ENCODE results near the gene TGM2.

The TGM2 gene

GRCh38 chr20:38162878-38163875 lies 1.9 kb downstream of the TGM2 start:
- no peak overlapping the region for H3K27ac ChIP-seq
- H3K4me3 ChIP-seq: no peak overlapping the region

DNA sequence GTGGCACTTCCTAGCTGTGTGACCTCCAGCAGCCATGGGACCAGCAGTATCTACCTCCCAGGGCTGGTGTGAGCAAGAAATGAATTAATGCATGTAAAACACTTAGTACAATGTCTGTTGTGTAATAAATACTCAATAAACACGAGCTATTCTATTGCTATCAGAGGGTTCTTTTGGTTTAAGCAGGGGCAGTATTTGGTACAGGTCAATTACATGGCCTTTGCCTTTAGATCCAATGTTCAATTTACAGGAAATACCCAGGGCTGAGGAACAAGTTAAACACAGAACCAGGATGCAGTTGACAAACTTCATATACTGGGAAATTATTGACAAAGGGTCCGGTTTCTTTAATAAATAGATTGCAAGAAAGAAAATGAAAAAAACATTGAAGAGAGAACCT lies 2.9 kb downstream of the TGM2 start:
- TF ChIP-seq Cebpa-rat (IDR thresholded peaks at IDR 0.05): no peak

More at GRCh38 chr20:38162878-38163875, 1.9 kb downstream of the TGM2 start:
- Histone ChIP-seq H3K9ac (no peak overlapping the region), H4K20me1 (no peaks in the 10 kb centered on the region), H3K9me3 (replicated peaks in 1 of 11) (no peaks in the 10 kb centered on the region), H3K4me2 (no peak overlapping the region), H3K4me1 (peaks cover 7 to 49% (median 28%) of the 10 kb centered on the region in 10 experiments), H3K36me3 (0 out of 22 replicates have a peak, but pooled peaks cover 0 to 3% (median 0%) of the 10 kb centered on the region in 11 experiments), H3K27me3 (peaks cover 0 to 8% (median 0%) of the 10 kb centered on the region in 11 experiments; a peak in 4 of 22 replicates)
- no peak for TF ChIP-seq Cebpa-rat (IDR thresholded peaks at IDR 0.05)

DNA sequence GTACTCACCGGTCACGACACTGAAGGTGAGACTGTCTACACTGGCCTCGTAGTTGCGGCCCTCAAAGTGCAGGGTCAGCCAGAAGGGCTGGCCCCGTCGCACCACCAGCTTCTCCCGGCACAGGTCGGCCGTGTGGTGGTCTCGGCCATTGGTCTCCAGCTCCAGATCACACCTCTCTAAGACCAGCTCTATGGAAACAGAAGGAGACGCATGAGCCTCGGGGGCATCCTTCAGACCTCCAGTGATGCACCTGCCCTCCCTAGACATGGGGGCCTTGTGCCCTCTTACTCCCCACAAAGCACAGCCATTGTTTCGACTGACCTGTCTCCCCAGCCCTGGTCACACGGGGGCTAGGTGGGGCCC lies 3.7 kb downstream of the TGM2 start:
- no peaks in the 10 kb centered on the region for H3K9me3 ChIP-seq (replicated peaks in 1 of 11)
- no peak overlapping the region for H3K9ac ChIP-seq
- H3K4me3 ChIP-seq: no peak overlapping the region
- H3K27ac ChIP-seq: no peak overlapping the region
- H3K4me1 ChIP-seq: peaks cover 17 to 48% (median 33%) of the 10 kb centered on the region in 10 experiments; a peak in 19 of 20 replicates
- H4K20me1 ChIP-seq: no peaks in the 10 kb centered on the region
- no peak overlapping the region for H3K4me2 ChIP-seq
- 0 out of 22 replicates have a peak, but pooled peaks cover 0 to 3% (median 0%) of the 10 kb centered on the region in 11 experiments for H3K36me3 ChIP-seq
- TF ChIP-seq Cebpa-rat (IDR thresholded peaks at IDR 0.05): no peak
- H3K27me3 ChIP-seq: peaks cover 0 to 8% (median 0%) of the 10 kb centered on the region in 11 experiments; a peak in 4 of 22 replicates

More for the DNA sequence above, 2.9 kb downstream of the TGM2 start:
- Histone ChIP-seq H3K27ac (no peak overlapping the region), H4K20me1 (no peaks in the 10 kb centered on the region), H3K4me3 (no peak overlapping the region), H3K4me1 (peaks cover 17 to 49% (median 28%) of the 10 kb centered on the region in 10 experiments), H3K36me3 (0 out of 22 replicates have a peak, but pooled peaks cover 0 to 3% (median 0%) of the 10 kb centered on the region in 11 experiments), H3K4me2 (no peak overlapping the region), H3K9ac (no peak overlapping the region), H3K27me3 (peaks cover 0 to 8% (median 0%) of the 10 kb centered on the region in 11 experiments; a peak in 4 of 22 replicates), H3K9me3 (replicated peaks in 1 of 11) (no peaks in the 10 kb centered on the region)

GRCh38 chr20:38159957-38160756 lies 4.9 kb downstream of the TGM2 start:
- peaks cover 0 to 7% (median 0%) of the 10 kb centered on the region in 11 experiments; a peak in 4 of 22 replicates for H3K27me3 ChIP-seq
- no peak overlapping the region for H3K4me2 ChIP-seq
- H3K27ac ChIP-seq: no peak overlapping the region
- no peak overlapping the region for H3K9ac ChIP-seq
- H3K4me3 ChIP-seq: no peak overlapping the region
- no peaks in the 10 kb centered on the region for H4K20me1 ChIP-seq
- peaks cover 21 to 48% (median 43%) of the 10 kb centered on the region in 10 experiments for H3K4me1 ChIP-seq
- TF ChIP-seq Cebpa-rat (IDR thresholded peaks at IDR 0.05): no peak
- no peaks in the 10 kb centered on the region for H3K9me3 ChIP-seq (replicated peaks in 1 of 11)
- H3K36me3 ChIP-seq: 0 out of 22 replicates have a peak, but pooled peaks cover 0 to 3% (median 0%) of the 10 kb centered on the region in 11 experiments

DNA sequence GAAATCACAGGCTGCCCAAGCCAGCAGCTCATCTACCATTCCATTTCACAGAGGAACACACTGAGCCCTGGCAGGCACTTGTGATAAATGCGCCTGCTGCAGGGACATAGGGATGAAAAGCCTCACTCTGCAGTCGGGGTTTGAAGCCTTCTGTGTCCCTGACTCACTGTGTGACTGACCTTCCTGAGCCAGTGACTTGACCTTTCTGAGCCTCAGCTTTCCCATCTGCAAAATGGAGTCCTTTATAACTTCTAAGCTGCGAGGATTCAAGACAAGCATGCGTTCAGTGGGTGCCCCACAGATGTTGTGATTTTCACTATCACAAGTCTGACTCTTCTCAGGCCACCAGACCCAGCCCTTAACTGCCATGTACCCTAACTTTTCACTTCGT lies 5.5 kb downstream of the TGM2 start:
- no peak overlapping the region for H3K9ac ChIP-seq
- no peak for TF ChIP-seq Cebpa-rat (IDR thresholded peaks at IDR 0.05)
- no peak overlapping the region for H3K4me3 ChIP-seq
- H3K9me3 ChIP-seq (replicated peaks in 1 of 11): no peaks in the 10 kb centered on the region
- H3K4me1 ChIP-seq: peaks cover 27 to 48% (median 44%) of the 10 kb centered on the region in 10 experiments
- no peak overlapping the region for H3K27ac ChIP-seq
- no peaks in the 10 kb centered on the region for H4K20me1 ChIP-seq
- H3K36me3 ChIP-seq: 0 out of 22 replicates have a peak, but pooled peaks cover 0 to 3% (median 0%) of the 10 kb centered on the region in 11 experiments
- no peak overlapping the region for H3K4me2 ChIP-seq
- peaks cover 0 to 1% (median 0%) of the 10 kb centered on the region in 11 experiments; a peak in 2 of 22 replicates for H3K27me3 ChIP-seq

DNA sequence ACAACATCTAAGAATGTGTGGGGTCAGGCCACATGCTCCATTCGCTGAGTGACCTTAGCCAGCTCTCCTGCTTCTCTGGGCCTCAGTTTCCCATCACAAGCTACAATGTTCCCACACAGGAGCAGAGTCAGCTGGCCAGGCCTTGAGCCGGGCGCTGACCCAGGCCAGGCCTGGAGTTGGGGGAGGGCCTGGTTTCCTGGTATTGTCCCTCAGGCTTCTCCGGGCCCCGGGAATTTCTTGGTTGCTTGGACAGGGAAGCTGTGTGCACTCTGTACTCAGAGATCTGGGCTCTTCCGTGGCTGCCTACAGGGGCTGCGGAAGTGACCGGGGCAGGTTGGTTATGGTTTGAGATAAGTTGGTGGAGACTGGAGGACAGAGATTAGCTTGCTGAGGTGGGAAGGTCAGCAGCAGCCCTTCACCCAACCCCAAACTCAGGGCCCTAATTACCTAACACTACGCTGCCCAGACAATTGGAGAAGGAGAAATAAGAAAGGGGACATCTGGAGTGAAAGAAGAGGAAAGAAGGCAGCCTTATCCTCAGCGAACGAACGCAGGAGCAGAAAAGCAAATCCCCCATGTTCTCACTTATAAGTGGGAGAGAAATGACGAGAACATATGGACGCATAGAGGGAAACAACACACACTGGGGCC lies 6.2 kb downstream of the TGM2 start:
- no peak for TF ChIP-seq Cebpa-rat (IDR thresholded peaks at IDR 0.05)
- Histone ChIP-seq H4K20me1 (no peaks in the 10 kb centered on the region), H3K36me3 (0 out of 22 replicates have a peak, but pooled peaks cover 0 to 3% (median 0%) of the 10 kb centered on the region in 11 experiments), H3K4me1 (peaks cover 34 to 53% (median 51%) of the 10 kb centered on the region in 10 experiments), H3K27me3 (no peaks in the 10 kb centered on the region), H3K9ac (0 out of 22 replicates have a peak overlapping the region, but pooled peaks of 1 of the 11 experiments have one; percentile 20), H3K4me3 (no peak overlapping the region), H3K9me3 (replicated peaks in 1 of 11) (no peaks in the 10 kb centered on the region), H3K27ac (peak overlapping the region in 4 of 11 experiments; percentile 1 to 44 (median 32); a peak in 5 of 22 replicates), H3K4me2 (peak overlapping the region in 10 of 11 experiments; percentile 39 to 78 (median 68); a peak in 13 of 22 replicates)

- Histone ChIP-seq H3K27me3 (no peaks in the 10 kb centered on the region), H3K4me1 (peaks cover 44 to 62% (median 61%) of the 10 kb centered on the region in 10 experiments), H3K4me3 (no peak overlapping the region), H3K27ac (peak overlapping the region in 6 of 11 experiments; percentile 1 to 50 (median 30); a peak in 11 of 22 replicates), H3K9ac (peak overlapping the region in 6 of 11 experiments; percentile 4 to 20 (median 14); a peak in 5 of 22 replicates), H3K9me3 (replicated peaks in 1 of 11) (no peaks in the 10 kb centered on the region), H3K36me3 (0 out of 22 replicates have a peak, but pooled peaks cover 0 to 3% (median 0%) of the 10 kb centered on the region in 11 experiments), H3K4me2 (peak overlapping the region; percentile 2 to 78 (median 68); a peak in 20 of 22 replicates), H4K20me1 (no peaks in the 10 kb centered on the region)
- TF ChIP-seq Cebpa-rat (IDR thresholded peaks at IDR 0.05): no peak
Measured at GRCh38 chr20:38157635-38158495, 7.2 kb downstream of the TGM2 start.

Data from BLaER1 treated with 17β-estradiol and CSF1 and Interleukin-3, amounts not matched to agents 10 nM and 100 nM (cell line).